ENCODE data around the gene BANP.

DNA sequence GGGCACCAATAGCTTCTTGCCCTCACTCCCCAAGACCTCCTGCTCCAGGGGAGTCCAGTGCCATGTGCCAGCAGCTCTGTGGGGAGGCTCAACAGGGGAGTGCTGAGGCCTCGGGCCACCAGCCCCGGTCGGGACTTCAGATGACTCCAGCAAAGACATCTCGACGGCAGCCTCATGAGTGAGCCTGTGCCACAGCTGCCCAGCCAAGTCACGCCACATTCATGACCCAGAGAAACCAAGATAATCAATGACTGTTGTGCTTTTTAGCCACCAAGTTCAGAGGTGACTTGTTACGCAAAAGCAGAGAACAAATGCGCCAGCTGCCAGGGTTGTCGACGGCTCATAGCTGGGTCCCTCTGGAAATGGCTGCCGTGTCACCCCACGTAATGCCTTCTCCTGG, 157.5 kb downstream of the BANP start:
- TF ChIP-seq SALL2 (tag by site-specific recombination; IDR thresholded peaks at IDR 0.05; ENCODE audit: borderline replicate concordance) (no peak), CTCF (tag by site-specific recombination; IDR thresholded peaks at IDR 0.05) (no peak), ZNF19 (tag by site-specific recombination; IDR thresholded peaks at IDR 0.05; ENCODE audit: low read depth) (no peak), MYNN (tag by site-specific recombination; IDR thresholded peaks at IDR 0.05; ENCODE audit: borderline replicate concordance) (no peak)
